ENCODE data around the gene ARHGDIG.

Gene ARHGDIG

GRCh38 chr16:278863-279366 is 1.5 kb upstream of the ARHGDIG start:
- TF ChIP-seq ZFX (IDR thresholded peaks at IDR 0.05) = no peak
- TF ChIP-seq CTCF (conservative IDR thresholded peaks at IDR 0.05) = no peak
- no peak overlapping the region for H3K27ac ChIP-seq

- no peak overlapping the region for H3K27ac ChIP-seq
- TF ChIP-seq ZFX (IDR thresholded peaks at IDR 0.05) (no peak), CTCF (conservative IDR thresholded peaks at IDR 0.05) (no peak)
Observed at GRCh38 chr16:279531-279930, 860 bp upstream of the ARHGDIG start.

- no peak overlapping the region for H3K27ac ChIP-seq
- TF ChIP-seq CTCF (conservative IDR thresholded peaks at IDR 0.05) (no peak), ZFX (IDR thresholded peaks at IDR 0.05) (no peak)
Observed at GRCh38 chr16:280005-280460, 358 bp upstream of the ARHGDIG start.

GRCh38 chr16:280991-281659 is 734 bp downstream of the ARHGDIG start:
- no peak overlapping the region for H3K27ac ChIP-seq
- TF ChIP-seq CTCF (conservative IDR thresholded peaks at IDR 0.05) = no peak
- no peak for TF ChIP-seq ZFX (IDR thresholded peaks at IDR 0.05)

- H3K27ac ChIP-seq = no peak overlapping the region
- TF ChIP-seq CTCF (conservative IDR thresholded peaks at IDR 0.05) = no peak
- no peak for TF ChIP-seq ZFX (IDR thresholded peaks at IDR 0.05)
Observed at GRCh38 chr16:281660-282255, 1.4 kb downstream of the ARHGDIG start.

- TF ChIP-seq ZFX (IDR thresholded peaks at IDR 0.05) (no peak), CTCF (conservative IDR thresholded peaks at IDR 0.05) (no peak)
- H3K27ac ChIP-seq = no peak overlapping the region
Observed at GRCh38 chr16:282491-282890, 2.1 kb downstream of the ARHGDIG start.

- no peak within 1 kb of the TSS for H3K27ac ChIP-seq
- TF ChIP-seq CTCF (conservative IDR thresholded peaks at IDR 0.05) (no peak), ZFX (IDR thresholded peaks at IDR 0.05) (no peak)
Observed at GRCh38 chr16:283033-283805, 2.8 kb downstream of the ARHGDIG start, which contains the start of gene PDIA2. PDIA2 (plus strand) TSS chr16:283164; CDS start chr16:283170, 6 bp downstream.
